Esophagus squamous epithelium (tissue), 4 donors: ENCODE data around the gene CHRM2.

Experiments
- CTCF ChIP-seq, 6 experiments: fragments of 450-650 bp in 4 of 6; fragments of 200-600 bp in 2 of 6; sonication (generic) in 2 of 6; IDR thresholded peaks; one replicate each; pipeline ENCODE4 v1.5.1; 2016 to 2019; ENCODE audit warnings: antibody characterized with exemption in 6 of 6, mild to moderate bottlenecking in 4 of 6, moderate library complexity in 4 of 6
- POLR2A ChIP-seq, 4 donors: fragments of 450-650 bp; IDR thresholded peaks; one replicate each; pipeline ENCODE4 v1.6.1; 2017; ENCODE audit warnings: antibody characterized with exemption in 4 of 4, mild to moderate bottlenecking in 4 of 4, moderate library complexity in 3 of 4

- TF ChIP-seq POLR2A (IDR thresholded peaks at IDR 0.05) (no peak), CTCF (IDR thresholded peaks at IDR 0.05) (peak in 1 of 6 experiments; percentile 15)
Observed at GRCh38 chr7:136874393-136875032, 6.1 kb downstream of the CHRM2 start.
